CD4-positive, alpha-beta T cell (primary cell): ENCODE results near the gene ASB18. TPM values are rescaled to one million over a fixed set of nuclear protein-coding genes. Genes with fewer than 3 reads are reported as not detected.

Experiments
- ATAC-seq: fragments of 200-7000 bp; cut with Tn5 transposase; one replicate; pipeline ENCODE4 v1.10.0; 2022; ENCODE audit warnings: mild to moderate bottlenecking; ENCODE audit not compliant: poor library complexity
- CTCF ChIA-PET: fragments of 350-600 bp; sonication (Branson Sonifier 250); formaldehyde crosslinking; loops from one replicate; lab custom pipeline; 2021; ENCODE audit warnings: antibody characterized with exemption, inconsistent platforms; lab: Charles Lee
- POLR2A ChIA-PET: fragments of 350-600 bp; sonication (Branson Sonifier 250); formaldehyde crosslinking; loops from one replicate; lab custom pipeline; 2021; ENCODE audit warnings: antibody characterized with exemption, inconsistent platforms; lab: Charles Lee
- DNase-seq, 14 experiments: peaks; one replicate each; pipeline ENCODE4 v3.0.0-alpha.2; 2013 to 2020; ENCODE audit warnings: mixed read lengths in 2 of 14
- H3K27ac ChIP-seq, 2 donors: one replicate each; pipeline versions ENCODE4 v1.5.1 to v1.7.0; 2013; ENCODE audit warnings: low read length in 2 of 2, low read depth in 1 of 2, mild to moderate bottlenecking in 1 of 2
- H3K27me3 ChIP-seq, 2 experiments: 1 replicate in 1 of 2; 2 replicates in 1 of 2; pipeline versions ENCODE4 v1.6.1 to v1.7.0; 2013; ENCODE audit warnings: low read length in 2 of 2, control low read depth in 1 of 2, mild to moderate bottlenecking in 1 of 2, moderate library complexity in 1 of 2; ENCODE audit not compliant: insufficient read depth in 2 of 2, control insufficient read depth in 1 of 2
- H3K36me3 ChIP-seq: one replicate; pipeline ENCODE4 v1.6.1; 2013; ENCODE audit warnings: low read length, control low read depth; ENCODE audit not compliant: insufficient read depth
- H3K4me1 ChIP-seq: one replicate; pipeline ENCODE4 v1.6.1; 2013; ENCODE audit warnings: low read length, control low read depth; ENCODE audit not compliant: insufficient read depth
- H3K4me3 ChIP-seq: one replicate; pipeline ENCODE4 v1.5.1; 2013; ENCODE audit warnings: mild to moderate bottlenecking, low read length, moderate library complexity
- H3K9me3 ChIP-seq, 2 experiments: 1 replicate in 1 of 2; 2 replicates in 1 of 2; pipeline versions ENCODE4 v1.6.1 to v1.7.0; 2013; ENCODE audit warnings: low read length in 2 of 2, mild to moderate bottlenecking in 2 of 2, control low read depth in 1 of 2, moderate library complexity in 1 of 2; ENCODE audit not compliant: control insufficient read depth in 1 of 2, insufficient read depth in 1 of 2
- H3K27ac Mint-ChIP-seq: one replicate; pipeline ENCODE4 v1.8.0; 2020; ENCODE audit warnings: mixed read lengths
- H3K27me3 Mint-ChIP-seq: one replicate; pipeline ENCODE4 v1.8.0; 2021; ENCODE audit warnings: mixed read lengths
- H3K36me3 Mint-ChIP-seq: one replicate; pipeline ENCODE4 v1.8.0; 2021; ENCODE audit warnings: low read depth, mixed read lengths
- H3K4me1 Mint-ChIP-seq: one replicate; pipeline ENCODE4 v1.8.0; 2021; ENCODE audit warnings: low read depth, mixed read lengths
- H3K4me3 Mint-ChIP-seq: one replicate; pipeline ENCODE4 v1.8.0; 2020; ENCODE audit warnings: mild to moderate bottlenecking, mixed read lengths
- H3K9me3 Mint-ChIP-seq: one replicate; pipeline ENCODE4 v1.8.0; 2020; ENCODE audit warnings: mixed read lengths
- CTCF ChIP-seq: fragments of 200-600 bp; IDR thresholded peaks from one replicate; pipeline ENCODE4 v1.8.0; 2022; ENCODE audit warnings: antibody characterized with exemption, mild to moderate bottlenecking
- intact Hi-C, 2 experiments: fragments of 100-400 bp; cut with DNase I in 1 of 2; cut with micrococcal nuclease in 1 of 2; formaldehyde crosslinking; loops; one replicate each; pipeline versions ENCODE4 v1.15.1 to v1.9.0; 2023 to 2025; cut with DNase I, micrococcal nuclease
- total RNA-seq, 174 experiments: library from RNA in 2 of 174; stranded (reverse) in 2 of 174; gene quantifications; one replicate each; pipeline ENCODE4 v1.2.3 and lab custom pipeline; 2021 to 2026

Gene ASB18
- total RNA-seq, 2 experiments from 2014 or later = not detected

GRCh38 chr2:236294647-236295046, 30.4 kb upstream of the ASB18 start:
- POLR2A ChIA-PET = no interaction called here
- Histone ChIP-seq H3K27me3 (peaks cover 0 to 3% of the 10 kb centered on the region in 2 experiments), H3K36me3 (no peaks in the 10 kb centered on the region), H3K9me3 (peaks cover 0 to 6% of the 10 kb centered on the region in 2 experiments), H3K4me3 (no peak overlapping the region), H3K27ac (no peak overlapping the region), H3K4me1 (no peaks in the 10 kb centered on the region)
- Mint-ChIP-seq H3K27me3 (peaks cover 30% of the 10 kb centered on the region), H3K27ac (no peak overlapping the region), H3K4me1 (no peaks in the 10 kb centered on the region), H3K9me3 (no peaks in the 10 kb centered on the region), H3K36me3 (no peaks in the 10 kb centered on the region), H3K4me3 (no peak overlapping the region)
- no peak for DNase-seq
- intact Hi-C loops = no loop called here
- CTCF ChIA-PET = no interaction called here
- ATAC-seq = no peak
- no peak for TF ChIP-seq CTCF

- H3K4me3 ChIP-seq = no peak overlapping the region
- ChIA-PET POLR2A (no interaction called here), CTCF (interaction anchor here (1.2 kb wide), 1 partner anchor 10 kb away, joined by 3 read pairs; no protein-coding TSS in a partner anchor)
- no peaks in the 10 kb centered on the region for H3K4me1 ChIP-seq
- Mint-ChIP-seq H3K4me3 (no peak overlapping the region), H3K4me1 (no peaks in the 10 kb centered on the region), H3K36me3 (no peaks in the 10 kb centered on the region), H3K9me3 (no peaks in the 10 kb centered on the region), H3K27me3 (peaks cover 37% of the 10 kb centered on the region), H3K27ac (no peak overlapping the region)
- ATAC-seq = no peak
- no peaks in the 10 kb centered on the region for H3K36me3 ChIP-seq
- H3K9me3 ChIP-seq = no peaks in the 10 kb centered on the region
- no peak for TF ChIP-seq CTCF
- H3K27ac ChIP-seq = no peak overlapping the region
- peaks cover 0 to 3% of the 10 kb centered on the region in 2 experiments for H3K27me3 ChIP-seq
- no peak for DNase-seq
- intact Hi-C loops = no loop called here
Observed at GRCh38 chr2:236293241-236293810, 29.1 kb upstream of the ASB18 start.

GRCh38 chr2:236291911-236292310, 27.7 kb upstream of the ASB18 start:
- Histone ChIP-seq H3K27me3 (peaks cover 0 to 7% of the 10 kb centered on the region in 2 experiments), H3K4me3 (no peak overlapping the region), H3K36me3 (no peaks in the 10 kb centered on the region), H3K4me1 (no peaks in the 10 kb centered on the region), H3K27ac (no peak overlapping the region), H3K9me3 (no peaks in the 10 kb centered on the region)
- no peaks in the 10 kb centered on the region for H3K36me3 Mint-ChIP-seq
- DNase-seq = no peak
- no peak overlapping the region for H3K4me3 Mint-ChIP-seq
- ChIA-PET POLR2A (no interaction called here), CTCF (interaction anchor here (1.2 kb wide), 1 partner anchor 8 kb away, joined by 3 read pairs; no protein-coding TSS in a partner anchor)
- no peak for ATAC-seq
- TF ChIP-seq CTCF = no peak
- peaks cover 45% of the 10 kb centered on the region for H3K27me3 Mint-ChIP-seq
- no peak overlapping the region for H3K27ac Mint-ChIP-seq
- intact Hi-C loops = no loop called here
- H3K9me3 Mint-ChIP-seq = no peaks in the 10 kb centered on the region
- H3K4me1 Mint-ChIP-seq = no peaks in the 10 kb centered on the region
